IgD-negative memory B cell (primary cell): ENCODE results near the gene FAN1. TPM values are rescaled to one million over a fixed set of nuclear protein-coding genes. Genes with fewer than 3 reads are reported as not detected.
"Not testable (repeated sequence)": the region's sequence is repeated elsewhere in the genome, so short reads cannot be mapped to it uniquely, and the experiment has no call there.

ENCODE experiments used
- H3K27ac Mint-ChIP-seq, 3 donors: one replicate each; pipeline ENCODE4 v1.8.0; 2020 to 2022; ENCODE audit warnings: mild to moderate bottlenecking in 3 of 3, mixed read lengths in 3 of 3, moderate library complexity in 1 of 3
- H3K27me3 Mint-ChIP-seq: one replicate; pipeline ENCODE4 v1.8.0; 2021; ENCODE audit warnings: mixed read lengths
- H3K36me3 Mint-ChIP-seq: one replicate; pipeline ENCODE4 v1.8.0; 2020; ENCODE audit warnings: mild to moderate bottlenecking, mixed read lengths
- H3K4me1 Mint-ChIP-seq, 3 donors: one replicate each; pipeline ENCODE4 v1.8.0; 2020 to 2022; ENCODE audit warnings: mixed read lengths in 3 of 3, mild to moderate bottlenecking in 1 of 3
- H3K4me3 Mint-ChIP-seq, 4 donors: one replicate each; pipeline ENCODE4 v1.8.0; 2020 to 2022; ENCODE audit warnings: mild to moderate bottlenecking in 4 of 4, mixed read lengths in 4 of 4, moderate library complexity in 3 of 4
- H3K9me3 Mint-ChIP-seq, 3 donors: one replicate each; pipeline ENCODE4 v1.8.0; 2020 to 2021; ENCODE audit warnings: mixed read lengths in 3 of 3, mild to moderate bottlenecking in 1 of 3
- polyA plus RNA-seq: library from polyadenylated mRNA; unstranded; fragments of 300-500 nt; fragmentation: Illumina TruSeq; gene quantifications from one replicate; pipeline ENCODE4 v1.2.3, GENCODE V29; 2021

Gene FAN1
- polyA plus RNA-seq: 9.1 TPM

- Mint-ChIP-seq H3K27me3 (no peaks in the 10 kb centered on the region), H3K4me3 (peak within 1 kb of the TSS; percentile 89 to 98 (median 97)), H3K9me3 (no peaks in the 10 kb centered on the region), H3K27ac (peak within 1 kb of the TSS in 1 of 3 donors; percentile 80), H3K4me1 (peaks cover 16 to 24% (median 22%) of the 10 kb centered on the region in 3 donors), H3K36me3 (no peaks in the 10 kb centered on the region)
Measured at GRCh38 chr15:30903497-30904187, at the start of gene FAN1. TSS of gene FAN1 (plus strand) at chr15:30903915. CDS start at chr15:30904664, 749 bp downstream.

GRCh38 chr15:30859091-30859874 is 44.4 kb upstream of the FAN1 start:
- Mint-ChIP-seq H3K9me3 (no peaks in the 10 kb centered on the region), H3K36me3 (peaks cover 3% of the 10 kb centered on the region), H3K27ac (no peak overlapping the region), H3K4me1 (peaks cover 0 to 7% (median 3%) of the 10 kb centered on the region in 3 donors), H3K4me3 (no peak overlapping the region), H3K27me3 (peaks cover 1% of the 10 kb centered on the region)

- Mint-ChIP-seq H3K4me1 (no peaks in the 10 kb centered on the region), H3K27me3 (peaks cover 3% of the 10 kb centered on the region), H3K9me3 (peaks cover 0 to 2% (median 0%) of the 10 kb centered on the region in 3 donors), H3K27ac (no peak overlapping the region), H3K36me3 (peaks cover 3% of the 10 kb centered on the region), H3K4me3 (no peak overlapping the region)
Measured at GRCh38 chr15:30865257-30865656, 38.5 kb upstream of the FAN1 start.

- Mint-ChIP-seq H3K36me3 (no peaks in the 10 kb centered on the region), H3K9me3 (peaks cover 0 to 5% (median 0%) of the 10 kb centered on the region in 3 donors), H3K27me3 (peaks cover 3% of the 10 kb centered on the region), H3K4me3 (no peak overlapping the region), H3K27ac (no peak overlapping the region), H3K4me1 (peaks cover 0 to 3% (median 0%) of the 10 kb centered on the region in 3 donors)
Measured at GRCh38 chr15:30870681-30871080, 33.0 kb upstream of the FAN1 start.

GRCh38 chr15:30872341-30872748 is 31.4 kb upstream of the FAN1 start:
- no peaks in the 10 kb centered on the region for H3K36me3 Mint-ChIP-seq
- peaks cover 1% of the 10 kb centered on the region for H3K27me3 Mint-ChIP-seq
- H3K27ac Mint-ChIP-seq: no peak overlapping the region
- no peak overlapping the region for H3K4me3 Mint-ChIP-seq
- peaks cover 0 to 4% (median 0%) of the 10 kb centered on the region in 3 donors for H3K9me3 Mint-ChIP-seq
- peaks cover 0 to 3% (median 0%) of the 10 kb centered on the region in 3 donors for H3K4me1 Mint-ChIP-seq

- Mint-ChIP-seq H3K4me1 (peaks cover 0 to under 1% (median 0%) of the 10 kb centered on the region in 3 donors), H3K9me3 (peaks cover 4 to 5% (median 5%) of the 10 kb centered on the region in 3 donors), H3K36me3 (peaks cover 3% of the 10 kb centered on the region), H3K27ac (no peak overlapping the region), H3K4me3 (no peak overlapping the region), H3K27me3 (no peaks in the 10 kb centered on the region)
Measured at GRCh38 chr15:30877070-30877469, 26.6 kb upstream of the FAN1 start.

- H3K4me1 Mint-ChIP-seq: no peaks in the 10 kb centered on the region
- H3K27me3 Mint-ChIP-seq: no peaks in the 10 kb centered on the region
- H3K4me3 Mint-ChIP-seq: no peak overlapping the region
- peaks cover 4 to 5% (median 5%) of the 10 kb centered on the region in 3 donors for H3K9me3 Mint-ChIP-seq
- no peak overlapping the region for H3K27ac Mint-ChIP-seq
- H3K36me3 Mint-ChIP-seq: peaks cover 3% of the 10 kb centered on the region
Measured at GRCh38 chr15:30878515-30878914, 25.2 kb upstream of the FAN1 start.

GRCh38 chr15:30882849-30883433 is 20.8 kb upstream of the FAN1 start:
- H3K9me3 Mint-ChIP-seq: peaks cover 1 to 5% (median 4%) of the 10 kb centered on the region in 3 donors
- no peaks in the 10 kb centered on the region for H3K27me3 Mint-ChIP-seq
- H3K27ac Mint-ChIP-seq: peak overlapping the region in 1 of 3 donors; percentile 24
- peaks cover 3% of the 10 kb centered on the region for H3K36me3 Mint-ChIP-seq
- no peaks in the 10 kb centered on the region for H3K4me1 Mint-ChIP-seq
- H3K4me3 Mint-ChIP-seq: no peak overlapping the region

GRCh38 chr15:30883666-30884065 is 20.0 kb upstream of the FAN1 start:
- H3K9me3 Mint-ChIP-seq, H3K36me3 Mint-ChIP-seq, H3K27ac Mint-ChIP-seq, H3K4me1 Mint-ChIP-seq, H3K27me3 Mint-ChIP-seq, H3K4me3 Mint-ChIP-seq: not testable (repeated sequence)

- Mint-ChIP-seq H3K4me3 (no peak overlapping the region), H3K36me3 (peaks cover 2% of the 10 kb centered on the region), H3K4me1 (no peaks in the 10 kb centered on the region), H3K27me3 (no peaks in the 10 kb centered on the region), H3K27ac (no peak overlapping the region), H3K9me3 (peaks cover 0 to 1% (median 0%) of the 10 kb centered on the region in 3 donors)
Measured at GRCh38 chr15:30885814-30886213, 17.9 kb upstream of the FAN1 start.

GRCh38 chr15:30889196-30889595 is 14.5 kb upstream of the FAN1 start:
- Mint-ChIP-seq H3K9me3 (no peaks in the 10 kb centered on the region), H3K4me1 (peaks cover 0 to under 1% (median under 1%) of the 10 kb centered on the region in 3 donors), H3K36me3 (peaks cover 2% of the 10 kb centered on the region), H3K4me3 (no peak overlapping the region), H3K27ac (no peak overlapping the region), H3K27me3 (no peaks in the 10 kb centered on the region)

- Mint-ChIP-seq H3K27me3 (no peaks in the 10 kb centered on the region), H3K36me3 (no peaks in the 10 kb centered on the region), H3K4me1 (peaks cover 6 to 8% (median 6%) of the 10 kb centered on the region in 3 donors), H3K4me3 (no peak overlapping the region), H3K9me3 (no peaks in the 10 kb centered on the region), H3K27ac (no peak overlapping the region)
Measured at GRCh38 chr15:30895461-30896210, 8.1 kb upstream of the FAN1 start.

- no peak overlapping the region for H3K4me3 Mint-ChIP-seq
- H3K36me3 Mint-ChIP-seq: no peaks in the 10 kb centered on the region
- peaks cover 6 to 8% (median 6%) of the 10 kb centered on the region in 3 donors for H3K4me1 Mint-ChIP-seq
- H3K27ac Mint-ChIP-seq: no peak overlapping the region
- no peaks in the 10 kb centered on the region for H3K9me3 Mint-ChIP-seq
- no peaks in the 10 kb centered on the region for H3K27me3 Mint-ChIP-seq
Measured at GRCh38 chr15:30896211-30896606, 7.5 kb upstream of the FAN1 start.

GRCh38 chr15:30901889-30902288 is 1.8 kb upstream of the FAN1 start:
- no peak overlapping the region for H3K27ac Mint-ChIP-seq
- H3K36me3 Mint-ChIP-seq: no peaks in the 10 kb centered on the region

More at GRCh38 chr15:30901889-30902288, 1.8 kb upstream of the FAN1 start:
- Mint-ChIP-seq H3K27me3 (no peaks in the 10 kb centered on the region), H3K9me3 (no peaks in the 10 kb centered on the region), H3K4me1 (peaks cover 14 to 22% (median 20%) of the 10 kb centered on the region in 3 donors), H3K4me3 (peak overlapping the region in 2 of 4 donors; percentile 23 to 73)
